Kidney (tissue), 11 donors: ENCODE data around the gene KCNIP3. TPM values are rescaled to one million over a fixed set of nuclear protein-coding genes. Genes with fewer than 3 reads are reported as not detected.
"Not testable (repeated sequence)": the region's sequence is repeated elsewhere in the genome, so short reads cannot be mapped to it uniquely, and the experiment has no call there.

Experiments
- DNase-seq, 5 donors: peaks; one replicate each; pipeline ENCODE4 v3.0.0-alpha.2; 2013 to 2020
- FAIRE-seq: peaks from 2 replicates; lab custom pipeline; 2012; peaks lifted over from hg19 to GRCh38; lab: Jason Lieb, UNC
- H3K27ac ChIP-seq, 2 donors: one replicate each; pipeline ENCODE4 v1.7.0; 2013; ENCODE audit warnings: low read depth in 2 of 2, low read length in 2 of 2, inconsistent platforms in 1 of 2
- H3K27me3 ChIP-seq: one replicate; pipeline ENCODE4 v1.7.1; 2013; ENCODE audit warnings: low read length, inconsistent platforms; ENCODE audit not compliant: control insufficient read depth, insufficient read depth
- H3K36me3 ChIP-seq, 3 donors: one replicate each; pipeline versions ENCODE4 v1.7.0 to v1.7.1; 2013; ENCODE audit warnings: low read length in 3 of 3, control low read depth in 1 of 3, inconsistent platforms in 1 of 3; ENCODE audit not compliant: insufficient read depth in 3 of 3, control insufficient read depth in 2 of 3
- H3K4me1 ChIP-seq, 3 donors: one replicate each; pipeline versions ENCODE4 v1.7.0 to v1.7.1; 2013; ENCODE audit warnings: low read length in 3 of 3, inconsistent platforms in 1 of 3, low read depth in 1 of 3; ENCODE audit not compliant: control insufficient read depth in 2 of 3, insufficient read depth in 2 of 3
- H3K4me3 ChIP-seq, 3 donors: one replicate each; pipeline versions ENCODE4 v1.7.0 to v1.8.1; 2013; ENCODE audit warnings: low read length in 3 of 3, control low read depth in 1 of 3, inconsistent platforms in 1 of 3
- H3K9ac ChIP-seq, 3 donors: one replicate each; pipeline versions ENCODE4 v1.7.0 to v1.7.1; 2013; ENCODE audit warnings: low read length in 3 of 3, control low read depth in 1 of 3, inconsistent platforms in 1 of 3
- H3K9me3 ChIP-seq, 3 donors: one replicate each; pipeline versions ENCODE4 v1.7.0 to v1.7.1; 2013; ENCODE audit warnings: low read length in 3 of 3, control low read depth in 1 of 3, inconsistent platforms in 1 of 3; ENCODE audit not compliant: control insufficient read depth in 2 of 3, insufficient read depth in 1 of 3
- intact Hi-C: fragments of 100-400 bp; cut with DNase I; formaldehyde crosslinking; loops from one replicate; pipeline ENCODE4 v1.11.1; 2022
- polyA plus RNA-seq: library from polyadenylated mRNA; stranded (reverse); fragments of 350-450 nt; fragmentation: Illumina TruSeq; extraction: RNeasy Lipid Tissue Mini Kit (QIAGEN cat#74804); gene quantifications from one replicate; pipeline ENCODE4 v1.2.3, GENCODE V29; 2014; ENCODE audit warnings: low read depth, low replicate concordance; ENCODE audit not compliant: insufficient read depth
- total RNA-seq: library from RNA; stranded (reverse); fragmentation: NEBNext Ultra II Directional; extraction: Animal tissue kit (Norgen Biotek cat#: 25700); gene quantifications from one replicate; pipeline ENCODE4 v1.2.1, GENCODE V29; 2021
- donor health status: control.
- donor health status: control.
- donor health status: DM: yes; HTN: yes; CAD: no.
- donor health status: Normal renal cell carcinoma (clear cell type).

The KCNIP3 gene
- total and polyA plus RNA-seq, 2 donors from 2014 or later: 14.8 to 27.6 TPM

DNA sequence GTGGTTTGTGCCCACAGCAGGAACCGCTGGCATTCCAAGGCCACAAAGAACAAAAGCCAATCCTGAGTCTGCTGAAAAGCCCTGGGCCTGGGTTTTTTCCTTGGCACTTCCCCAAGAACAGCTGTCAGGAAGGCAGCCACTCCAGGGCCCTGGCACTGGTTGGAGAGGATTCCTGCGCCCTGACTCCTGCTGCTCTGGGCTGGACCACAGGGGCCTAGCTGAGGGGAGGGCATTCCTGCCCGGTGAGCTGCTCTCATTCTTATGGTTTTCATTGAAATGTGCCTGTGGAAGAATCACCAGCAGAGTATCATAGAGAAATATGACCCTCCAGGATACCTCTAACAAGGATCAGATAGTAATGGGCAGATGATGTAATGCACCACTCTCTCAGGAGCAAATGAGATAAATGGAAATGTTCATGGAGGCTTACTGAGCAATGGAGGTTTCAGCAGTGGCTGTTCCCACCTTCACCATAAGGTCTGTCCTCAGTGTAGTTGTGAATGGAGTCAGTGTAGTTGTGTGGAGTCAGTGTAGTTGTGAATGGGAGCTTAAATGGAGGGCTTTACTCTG lies 137.4 kb downstream of the KCNIP3 start:
- FAIRE-seq, H3K4me1 ChIP-seq, intact Hi-C loops, H3K9ac ChIP-seq, H3K36me3 ChIP-seq, H3K27me3 ChIP-seq, H3K9me3 ChIP-seq, H3K4me3 ChIP-seq, H3K27ac ChIP-seq: not testable (repeated sequence)
- peak in 1 of 5 donors; percentile 89 for DNase-seq

DNA sequence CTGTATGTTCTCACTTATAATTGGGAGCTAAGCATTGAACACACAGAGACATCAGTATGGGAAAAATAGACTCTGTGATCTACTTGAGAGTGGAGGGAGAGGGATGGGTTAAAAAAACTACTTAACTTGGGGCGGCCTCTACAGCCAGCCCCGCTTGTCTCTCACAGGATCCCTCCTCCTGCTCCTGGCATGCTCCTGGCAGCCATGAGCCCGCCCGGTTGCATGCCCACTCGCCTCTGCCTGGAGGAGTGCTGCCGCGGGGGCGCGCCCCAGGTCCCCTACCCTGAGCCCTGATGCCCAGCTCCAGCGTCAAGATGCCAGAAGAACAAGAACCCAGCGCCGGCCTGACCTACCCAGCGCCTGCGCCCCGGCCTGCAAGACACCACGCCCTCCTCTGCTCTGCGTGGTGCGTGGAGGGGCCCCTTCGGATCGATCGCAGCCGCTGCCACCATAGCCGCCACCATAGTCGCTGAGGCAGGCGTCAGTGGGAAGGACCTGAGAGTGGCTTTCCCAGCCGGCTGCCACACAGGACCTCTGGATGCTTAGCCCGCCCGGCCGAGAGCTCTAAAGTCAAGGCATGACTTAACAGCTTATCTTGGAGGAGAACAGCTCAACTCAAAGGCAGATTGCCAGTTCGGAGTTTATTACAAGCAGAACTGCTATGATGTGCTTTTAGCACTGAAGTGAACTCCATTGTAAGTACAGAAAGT lies 138.2 kb downstream of the KCNIP3 start:
- H3K4me1 ChIP-seq, DNase-seq, H3K27me3 ChIP-seq, H3K27ac ChIP-seq, intact Hi-C loops, H3K4me3 ChIP-seq, FAIRE-seq, H3K9me3 ChIP-seq, H3K9ac ChIP-seq, H3K36me3 ChIP-seq: not testable (repeated sequence)

Other genes starting within 250 kb of the KCNIP3 start
- 53.1 TPM for gene MRPS5, start 175.5 kb upstream of the KCNIP3 start, total RNA-seq
- 118 TPM for gene MRPS5, start 175.5 kb upstream of the KCNIP3 start, polyA plus RNA-seq
- gene ZNF514, start 137.5 kb upstream of the KCNIP3 start, total RNA-seq: 21.8 TPM
- 11.1 TPM for gene ZNF514, start 137.5 kb upstream of the KCNIP3 start, polyA plus RNA-seq
- 5.2 TPM for gene ZNF2, start 131.5 kb upstream of the KCNIP3 start, total RNA-seq
- gene ZNF2, start 131.5 kb upstream of the KCNIP3 start, polyA plus RNA-seq: 2.5 TPM
- gene ZNF892, start 89.8 kb upstream of the KCNIP3 start, total RNA-seq: 6.2 TPM
- gene ZNF892, start 89.8 kb upstream of the KCNIP3 start, polyA plus RNA-seq: 0.34 TPM
- 65.6 TPM for gene PROM2, start 22.9 kb upstream of the KCNIP3 start, total RNA-seq
- gene PROM2, start 22.9 kb upstream of the KCNIP3 start, polyA plus RNA-seq: 55.6 TPM
- gene FAHD2A, start 105.4 kb downstream of the KCNIP3 start, total RNA-seq: 24.9 TPM
- 64.9 TPM for gene FAHD2A, start 105.4 kb downstream of the KCNIP3 start, polyA plus RNA-seq
- gene TRIM43B, start 187.4 kb downstream of the KCNIP3 start, total RNA-seq: not detected
- not detected for gene TRIM43B, start 187.4 kb downstream of the KCNIP3 start, polyA plus RNA-seq